HG03039 (cell line): ENCODE data around the gene SHB.

ENCODE experiments used
- ATAC-seq: cut with Tn5 transposase; IDR thresholded peaks from one replicate; pipeline ENCODE4 v1.9.1; 2021; ENCODE audit warnings: mild to moderate bottlenecking, moderate library complexity; ENCODE audit not compliant: unreplicated experiment

Gene SHB

GRCh38 chr9:38043931-38044623 is 24.9 kb downstream of the SHB start:
- ATAC-seq, result no peak

GRCh38 chr9:38042626-38043357 is 26.2 kb downstream of the SHB start:
- no peak for ATAC-seq

DNA sequence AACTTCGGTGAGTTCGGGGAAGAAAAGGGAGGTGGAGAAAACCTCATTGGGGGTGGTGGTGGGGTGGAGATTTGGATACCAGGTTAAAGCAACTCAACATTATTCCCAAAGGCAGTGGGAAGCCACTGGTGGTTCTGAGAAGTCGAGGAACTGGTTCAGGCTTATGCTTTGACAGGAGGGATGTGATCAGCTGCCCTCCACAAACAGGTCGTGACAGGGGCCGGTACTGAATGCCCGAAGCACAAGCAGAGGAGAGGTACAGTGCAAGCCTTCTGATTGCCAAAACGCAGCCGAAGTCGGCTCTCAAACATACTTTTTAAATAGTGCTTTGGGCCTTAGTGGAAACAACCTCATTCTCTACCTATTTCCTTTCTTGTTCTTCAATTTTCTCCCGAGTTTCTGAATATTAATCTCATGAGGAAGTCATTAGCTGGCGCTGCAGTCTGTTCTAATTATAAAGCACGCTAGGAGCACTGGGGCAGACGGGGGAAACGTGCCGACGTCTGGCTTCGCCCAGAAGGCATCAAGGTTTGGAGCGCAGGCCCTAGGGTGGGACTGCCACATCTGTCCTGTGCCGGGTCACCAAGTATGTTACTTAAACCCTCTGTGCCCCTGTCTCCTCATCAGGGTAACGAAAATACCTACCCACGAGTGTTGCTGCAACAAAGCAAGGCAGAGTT is 27.3 kb downstream of the SHB start:
- ATAC-seq, result no peak

- ATAC-seq, result no peak
These were observed 28.9 kb downstream of the SHB start for GRCh38 chr9:38039907-38040682.

DNA sequence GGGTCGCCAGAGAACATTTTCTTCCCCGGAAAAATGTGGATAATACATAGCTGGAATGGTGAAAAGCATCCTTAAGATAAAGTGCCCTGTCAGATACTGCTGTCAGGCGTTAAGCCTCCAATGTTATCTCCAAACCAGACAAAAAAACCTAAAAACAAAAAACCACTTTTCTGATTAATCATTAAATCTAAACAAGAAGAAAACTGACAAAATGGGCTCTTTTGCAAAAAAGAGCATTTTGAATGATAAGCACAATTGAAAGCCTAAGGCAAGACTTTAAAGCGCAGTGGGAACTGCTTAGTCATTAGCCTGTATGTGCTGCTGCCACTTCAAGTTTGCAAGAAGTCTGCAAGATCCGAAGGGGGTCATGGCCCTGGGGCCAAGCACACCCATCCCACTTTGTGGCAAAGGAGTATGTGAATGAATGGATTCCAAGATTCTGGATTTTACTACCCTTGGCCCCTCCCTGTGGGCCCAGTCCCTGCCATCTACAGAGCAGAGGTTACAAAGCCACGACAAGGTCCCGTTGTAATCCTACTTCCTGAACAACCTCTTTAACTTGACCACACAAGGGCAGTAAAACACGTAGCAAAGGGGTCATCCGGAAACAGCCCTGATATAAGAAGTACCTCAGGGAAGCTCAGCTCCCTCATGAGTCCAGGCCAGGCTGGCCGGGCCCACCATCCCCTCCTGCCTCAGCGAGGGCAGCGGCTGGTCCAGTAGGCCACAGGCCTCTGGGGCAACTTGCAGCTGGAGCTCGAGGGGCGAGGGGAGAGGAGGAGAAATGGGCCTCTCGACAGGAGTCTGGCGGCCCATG is 29.7 kb downstream of the SHB start:
- no peak for ATAC-seq

DNA sequence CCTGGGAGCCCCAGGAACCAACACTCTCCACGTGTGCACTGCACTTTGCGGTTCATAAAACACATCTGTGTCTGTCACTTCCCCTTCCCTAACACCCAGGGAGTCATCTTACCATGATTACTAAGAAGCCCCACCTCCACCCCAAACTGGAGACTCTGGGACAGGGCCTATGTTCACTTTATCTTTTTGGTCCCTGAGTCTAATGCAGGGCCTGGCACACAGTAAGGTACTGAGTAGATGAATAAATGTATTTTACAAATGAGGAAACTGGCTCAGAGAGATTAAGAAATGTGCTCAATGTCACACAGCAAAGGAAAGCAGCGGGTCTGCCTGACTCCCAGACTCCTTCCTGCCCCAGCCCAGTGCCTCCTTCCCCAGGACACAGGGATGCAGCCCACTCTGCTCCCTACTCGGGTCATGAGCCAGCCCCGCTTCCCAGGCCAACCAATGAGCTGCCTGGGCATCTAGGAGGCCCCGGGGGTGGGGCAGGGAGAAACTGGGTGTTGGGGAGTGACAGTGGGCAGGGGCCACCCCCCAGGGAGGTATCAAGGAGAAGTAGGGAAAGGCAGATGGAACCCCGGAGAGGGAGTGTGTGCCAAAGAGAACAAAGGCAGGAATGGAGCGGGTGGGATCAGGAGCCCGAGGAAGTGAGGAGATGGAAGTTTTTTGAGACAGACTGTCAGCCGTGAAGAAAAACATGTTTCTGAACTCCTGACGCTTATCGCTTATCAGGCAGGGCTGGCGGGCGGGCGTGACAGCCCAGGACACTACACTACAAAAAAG is 30.5 kb downstream of the SHB start:
- ATAC-seq, result no peak

DNA sequence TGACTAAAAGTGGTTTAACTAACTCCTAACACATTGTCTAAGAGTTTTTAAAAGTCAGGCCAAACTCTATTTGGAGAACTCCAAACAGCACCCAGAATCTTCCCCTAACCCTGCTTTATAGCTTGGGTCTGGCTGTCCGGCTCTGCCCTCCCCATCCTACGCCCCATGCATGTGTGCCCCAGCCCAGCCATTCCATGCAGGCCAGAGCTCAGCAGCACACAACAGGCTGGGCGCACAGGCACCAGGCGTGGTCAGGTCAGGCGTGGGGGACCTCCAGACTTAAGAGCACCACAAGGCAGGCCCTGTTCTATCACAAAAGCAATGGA is 31.1 kb downstream of the SHB start:
- no peak for ATAC-seq

- ATAC-seq, result no peak
These were observed 32.5 kb downstream of the SHB start for GRCh38 chr9:38036359-38037084.

GRCh38 chr9:38035873-38036272 is 33.2 kb downstream of the SHB start:
- no peak for ATAC-seq

DNA sequence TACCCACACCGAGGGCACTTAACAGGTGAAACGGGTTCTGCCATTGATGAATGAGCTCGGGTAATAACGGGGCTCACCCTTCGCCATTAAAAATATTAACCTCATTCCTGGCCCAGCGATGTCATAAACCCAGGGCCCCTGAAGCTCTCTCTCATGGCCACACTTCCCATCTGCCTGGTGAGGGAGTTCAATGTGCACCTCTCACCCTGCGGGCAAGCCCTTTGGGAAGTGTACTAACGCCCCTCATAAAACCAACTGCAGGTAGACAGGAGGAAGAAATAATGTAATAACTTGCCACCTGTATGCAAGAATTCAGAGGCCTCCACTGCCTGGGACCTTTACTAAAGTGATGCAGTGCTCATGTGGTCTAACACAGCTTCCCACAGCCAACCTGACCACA is 35.1 kb downstream of the SHB start:
- no peak for ATAC-seq

- no peak for ATAC-seq
These were observed 36.5 kb downstream of the SHB start for GRCh38 chr9:38032266-38033110.

- no peak for ATAC-seq
These were observed 37.4 kb downstream of the SHB start for GRCh38 chr9:38031594-38031993.

GRCh38 chr9:38030658-38031057 is 38.4 kb downstream of the SHB start:
- ATAC-seq, result no peak

DNA sequence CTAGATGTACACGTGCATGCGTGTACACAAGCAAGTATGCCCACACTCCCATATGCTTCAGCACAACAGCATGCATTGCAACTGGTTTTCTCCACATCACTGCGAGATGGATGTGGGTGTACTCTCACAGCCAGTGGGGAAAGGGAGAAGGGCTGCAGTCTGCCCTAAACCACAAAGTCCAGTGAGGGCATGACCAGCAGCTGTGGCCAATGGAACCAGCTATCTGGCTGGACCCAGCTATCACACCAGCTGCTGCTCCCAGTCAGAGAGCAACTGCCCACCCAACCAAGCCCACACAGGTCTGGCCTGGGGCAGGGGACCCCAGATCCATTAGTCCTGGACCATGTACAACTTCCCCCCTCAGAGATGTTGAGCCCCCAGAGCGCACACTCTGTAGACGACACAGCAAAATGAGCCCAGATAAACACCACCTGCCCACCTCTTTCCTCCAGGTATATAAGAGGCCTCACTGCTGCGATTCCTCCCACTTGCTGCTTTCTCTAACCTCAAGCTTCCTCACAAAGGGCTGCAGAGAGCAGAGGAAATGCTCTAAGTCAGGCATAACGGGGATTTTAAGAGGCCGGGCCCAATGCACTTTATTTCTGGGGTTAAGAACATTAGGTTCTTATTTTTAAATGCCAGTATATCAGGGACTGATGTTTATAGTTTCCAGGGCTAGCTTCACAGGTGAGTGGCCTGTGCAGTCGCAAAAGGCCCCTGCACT is 39.0 kb downstream of the SHB start:
- ATAC-seq, result no peak

DNA sequence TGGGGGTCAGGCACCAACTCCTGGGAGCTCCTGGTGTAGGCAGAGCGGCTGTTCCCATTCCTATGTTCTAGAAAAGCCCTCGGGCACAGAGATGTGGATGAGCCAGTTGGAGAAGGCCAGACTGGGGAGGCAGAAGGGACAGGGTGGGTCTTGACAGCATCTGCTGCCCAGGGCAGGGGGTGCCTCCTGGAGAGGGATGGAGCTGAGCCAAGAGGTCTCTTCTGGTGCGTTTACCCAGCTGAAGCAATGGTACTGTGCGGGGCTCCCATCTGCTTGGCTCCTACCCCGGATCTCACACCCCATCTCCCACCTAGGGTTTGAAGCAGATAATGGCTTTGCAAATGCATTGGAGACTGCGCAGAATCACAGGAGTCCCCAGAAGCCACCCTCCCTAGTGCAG is 41.3 kb downstream of the SHB start:
- ATAC-seq, result no peak

GRCh38 chr9:38026840-38027527 is 42.0 kb downstream of the SHB start:
- no peak for ATAC-seq
